K562 (cell line): ENCODE measurements around the gene PTPRG. TPM values are rescaled to one million over a fixed set of nuclear protein-coding genes. Genes with fewer than 3 reads are reported as not detected.

Experiments used
- ATAC-seq: fragments of 200-7000 bp; cut with Tn5 transposase; 3 replicates; pipeline ENCODE4 v1.9.1; 2020; ENCODE audit warnings: moderate library complexity
- BruUV-seq: library from RNA; stranded (reverse); fragments of 400-500 nt; replicated peaks from 2 replicates; lab custom pipeline; 2021; lab: Mats Ljungman, UMichigan
- CTCF ChIA-PET: fragments of 300-600 bp; formaldehyde crosslinking; extraction: SDS; loops from one replicate; lab custom pipeline; 2021; ENCODE audit warnings: low intra/inter-chr PET ratio; lab: Yijun Ruan, JAX
- POLR2A ChIA-PET: fragments of 300-600, 350-650 bp; sonication (Branson Sonifier 250); formaldehyde crosslinking; extraction: SDS; loops from one replicate; lab custom pipeline; 2021; ENCODE audit warnings: antibody characterized with exemption, inconsistent platforms; lab: Yijun Ruan, JAX
- DNase-seq, 4 experiments: peaks; one replicate each; pipeline versions ENCODE4 v3.0.0 to v3.0.0-alpha.2; 2011 to 2018; ENCODE audit warnings: low spot score in 3 of 4, mixed read lengths in 3 of 4; ENCODE audit errors: extremely low read depth in 1 of 4
- FAIRE-seq: peaks from 2 replicates; lab custom pipeline; 2011; peaks lifted over from hg19 to GRCh38; lab: Jason Lieb, UNC
- H2AFZ ChIP-seq: 2 replicates; pipeline ENCODE4 v1.6.0; 2011; ENCODE audit warnings: low read depth, low read length, control low read depth, inconsistent platforms
- H3K27ac ChIP-seq: fragments of 200-600 bp; 3 replicates; pipeline ENCODE4 v1.8.0; 2011; ENCODE audit warnings: low read depth, mild to moderate bottlenecking, control low read depth, inconsistent platforms, low read length, moderate library complexity, mixed read lengths; ENCODE audit errors: extremely low read depth
- H3K27me3 ChIP-seq, 2 experiments: fragments of 300-600 bp in 1 of 2; 2 replicates in 1 of 2; 3 replicates in 1 of 2; pipeline versions ENCODE4 v1.6.0 to v1.8.0; 2011; ENCODE audit warnings: inconsistent platforms in 2 of 2, low read length in 2 of 2, mild to moderate bottlenecking in 1 of 2, mixed read lengths in 1 of 2, moderate library complexity in 1 of 2; ENCODE audit not compliant: control insufficient read depth in 2 of 2, insufficient read depth in 2 of 2
- H3K36me3 ChIP-seq: fragments of 300-600 bp; 3 replicates; pipeline ENCODE4 v1.8.0; 2011; ENCODE audit warnings: mild to moderate bottlenecking, low read length, inconsistent platforms; ENCODE audit not compliant: control insufficient read depth, insufficient read depth
- H3K4me1 ChIP-seq, 2 experiments: fragments of 200-600 bp in 1 of 2; replicated peaks in 1 of 2; 2 replicates in 1 of 2; 3 replicates in 1 of 2; pipeline versions ENCODE4 v1.5.1 to v1.8.0; 2011; ENCODE audit warnings: inconsistent platforms in 2 of 2, low read length in 2 of 2, mild to moderate bottlenecking in 1 of 2, mixed read lengths in 1 of 2, moderate library complexity in 1 of 2; ENCODE audit not compliant: control insufficient read depth in 2 of 2, insufficient read depth in 2 of 2
- H3K4me2 ChIP-seq: 2 replicates; pipeline ENCODE4 v1.6.1; 2011; ENCODE audit warnings: low read length, control low read depth, inconsistent platforms, mixed read lengths; ENCODE audit not compliant: insufficient read depth
- H3K4me3 ChIP-seq: fragments of 200-600 bp; sonication (generic), shearing (Covaris generic); 2 replicates; pipeline ENCODE4 v1.5.1; 2016; ENCODE audit warnings: control low read depth, inconsistent platforms
- H3K79me2 ChIP-seq: fragments of 200-600 bp; 3 replicates; pipeline ENCODE4 v1.8.0; 2011; ENCODE audit warnings: low read length, inconsistent platforms; ENCODE audit not compliant: control insufficient read depth, insufficient read depth
- H3K9ac ChIP-seq, 2 experiments: 2 replicates each; pipeline versions ENCODE4 v1.6.0 to v1.6.1; 2011; ENCODE audit warnings: low read depth in 2 of 2, low read length in 2 of 2, control low read depth in 1 of 2, inconsistent platforms in 1 of 2, mild to moderate bottlenecking in 1 of 2, mixed read lengths in 1 of 2; ENCODE audit not compliant: insufficient read depth in 1 of 2
- H3K9me1 ChIP-seq: one replicate; pipeline ENCODE4 v1.6.0; 2011; ENCODE audit warnings: inconsistent platforms, mild to moderate bottlenecking, low read length, moderate library complexity; ENCODE audit not compliant: control insufficient read depth, insufficient read depth
- H3K9me3 ChIP-seq: replicated peaks from 2 replicates; pipeline ENCODE4 v1.5.1; 2011; ENCODE audit warnings: low read depth, low read length, inconsistent platforms; ENCODE audit not compliant: control insufficient read depth, insufficient read depth
- H4K20me1 ChIP-seq: replicated peaks from 2 replicates; pipeline ENCODE4 v1.6.1; 2011; ENCODE audit warnings: low read length, inconsistent platforms, mixed read lengths; ENCODE audit not compliant: control insufficient read depth, insufficient read depth
- BRD9 ChIP-seq: fragments of 450-650 bp; IDR thresholded peaks from 2 replicates; pipeline ENCODE4 v1.6.1; 2018; ENCODE audit warnings: low read depth; ENCODE audit not compliant: partially characterized antibody
- DMBX1 ChIP-seq: fragments of 250-450 bp; sonication (Bioruptor Pico); IDR thresholded peaks from 2 replicates; pipeline ENCODE4 v1.8.0; 2022; ENCODE audit warnings: inconsistent platforms, mild to moderate bottlenecking, moderate library complexity, borderline replicate concordance
- MBD1 ChIP-seq: fragments of 250-450 bp; sonication (Bioruptor Pico); IDR thresholded peaks from 2 replicates; pipeline ENCODE4 v1.8.0; 2022; ENCODE audit warnings: inconsistent platforms
- MBD2 ChIP-seq: sonication (generic); IDR thresholded peaks from 2 replicates; pipeline ENCODE4 v1.6.1; 2016; ENCODE audit warnings: low read depth, borderline replicate concordance
- SIN3A ChIP-seq, 2 experiments: fragments of 150-350 bp in 1 of 2; IDR thresholded peaks; 2 replicates each; pipeline ENCODE4 v1.6.1; 2011 to 2016; ENCODE audit warnings: borderline replicate concordance in 2 of 2, low read depth in 2 of 2, low read length in 2 of 2, mild to moderate bottlenecking in 2 of 2, moderate library complexity in 2 of 2; ENCODE audit not compliant: control insufficient read depth in 1 of 2
- TFAM ChIP-seq: fragments of 250-450 bp; sonication (Bioruptor Pico); conservative IDR thresholded peaks from 2 replicates; pipeline ENCODE4 v1.5.0; 2021; ENCODE audit warnings: mild to moderate bottlenecking, moderate library complexity
- ZNF696 ChIP-seq: fragments of 250-450 bp; sonication (Bioruptor Pico); conservative IDR thresholded peaks from 2 replicates; pipeline ENCODE4 v1.4.0; 2020; ENCODE audit warnings: mild to moderate bottlenecking, moderate library complexity
- WGBS: fragments of 100-300 bp; shearing (Covaris generic); methylation state at CpG from one replicate; pipeline ENCODE4 v1.1.6; 2016; ENCODE audit warnings: low coverage, mixed read lengths; ENCODE audit not compliant: insufficient coverage; ENCODE audit errors: missing lambda C conversion rate; 5-methylcytosine and 5-hydroxymethylcytosine counted together
- in situ Hi-C: fragments of 300-500 bp; cut with MboI; formaldehyde crosslinking; loops from 4 replicates; pipeline ENCODE4 v1.15.0; 2018; ENCODE audit warnings: inconsistent platforms, mixed read lengths
- intact Hi-C: fragments of 100-400 bp; cut with micrococcal nuclease; formaldehyde crosslinking; loops from 2 replicates; pipeline ENCODE4 v1.14.2; 2022
- polyA plus RNA-seq, 8 experiments: library from polyadenylated mRNA; depleted of rRNA in 4 of 8; stranded (reverse) in 5 of 8; unstranded in 3 of 8; fragments of >200 nt; fragmentation: Nextera tagmentation in 2 of 8; fragmentation: Illumina TruSeq in 1 of 8; extraction: Ambion mirVana in 2 of 8; extraction: Trizol in 1 of 8; gene quantifications; 2 replicates each; pipeline versions ENCODE4 v1.2.1 to v1.2.3, GENCODE V29; 2011 to 2014; ENCODE audit warnings: inconsistent platforms in 1 of 8, missing spikeins in 1 of 8
- total RNA-seq, 7 experiments: library from RNA; depleted of rRNA in 6 of 7; stranded (reverse); fragments of >200 nt in 6 of 7; fragmentation: Illumina TruSeq in 2 of 7; extraction: Trizol in 2 of 7; gene quantifications; 2 replicates each; pipeline versions ENCODE4 v1.2.1 to v1.2.3, GENCODE V29; 2011 to 2021; ENCODE audit warnings: low replicate concordance in 1 of 7
- TF ChIP-seq, protein P1 (sequence below): fragments of 250-450 bp; sonication (Bioruptor Pico); IDR thresholded peaks from 2 replicates; pipeline ENCODE4 v1.9.0; 2021; ENCODE audit warnings: mild to moderate bottlenecking, inconsistent platforms
- TF ChIP-seq, protein P2 (sequence below): fragments of 250-450 bp; sonication (Bioruptor Pico); IDR thresholded peaks from 2 replicates; pipeline ENCODE4 v1.9.0; 2021; ENCODE audit warnings: mild to moderate bottlenecking

PTPRG gene
- total and polyA plus RNA-seq, 9 of the 15 experiments (the other 6 are each of a cell fraction or from before 2014, with no cell fraction given), result 0.16 TPM; not detected in 8

- H3K9me1 ChIP-seq, result no peaks in the 10 kb centered on the region
- H3K79me2 ChIP-seq, result no peaks in the 10 kb centered on the region
- no peak for FAIRE-seq
- H3K9ac ChIP-seq, result no peak overlapping the region
- no peaks in the 10 kb centered on the region for H3K27me3 ChIP-seq
- H4K20me1 ChIP-seq, result no peaks in the 10 kb centered on the region
- 0% methylated on average over 3 of the region's 3 CpGs for WGBS
- no peak overlapping the region for H3K4me3 ChIP-seq
- ChIA-PET CTCF (no interaction called here), POLR2A (no interaction called here)
- intact Hi-C loops, result no loop called here
- H3K9me3 ChIP-seq, result no peaks in the 10 kb centered on the region
- H3K4me2 ChIP-seq, result no peak overlapping the region
- ATAC-seq, result no peak
- in situ Hi-C loops, result no loop called here
- no peak overlapping the region for H3K27ac ChIP-seq
- BruUV-seq, result no TSS peak
- DNase-seq, result no peak
- H3K36me3 ChIP-seq, result no peaks in the 10 kb centered on the region
- no peaks in the 10 kb centered on the region for H3K4me1 ChIP-seq
- no peak overlapping the region for H2AFZ ChIP-seq
- TF ChIP-seq TFAM, result no peak
- TF ChIP-seq MBD1 (CRISPR knock-in tag), result no peak
- TF ChIP-seq, protein P1, sequence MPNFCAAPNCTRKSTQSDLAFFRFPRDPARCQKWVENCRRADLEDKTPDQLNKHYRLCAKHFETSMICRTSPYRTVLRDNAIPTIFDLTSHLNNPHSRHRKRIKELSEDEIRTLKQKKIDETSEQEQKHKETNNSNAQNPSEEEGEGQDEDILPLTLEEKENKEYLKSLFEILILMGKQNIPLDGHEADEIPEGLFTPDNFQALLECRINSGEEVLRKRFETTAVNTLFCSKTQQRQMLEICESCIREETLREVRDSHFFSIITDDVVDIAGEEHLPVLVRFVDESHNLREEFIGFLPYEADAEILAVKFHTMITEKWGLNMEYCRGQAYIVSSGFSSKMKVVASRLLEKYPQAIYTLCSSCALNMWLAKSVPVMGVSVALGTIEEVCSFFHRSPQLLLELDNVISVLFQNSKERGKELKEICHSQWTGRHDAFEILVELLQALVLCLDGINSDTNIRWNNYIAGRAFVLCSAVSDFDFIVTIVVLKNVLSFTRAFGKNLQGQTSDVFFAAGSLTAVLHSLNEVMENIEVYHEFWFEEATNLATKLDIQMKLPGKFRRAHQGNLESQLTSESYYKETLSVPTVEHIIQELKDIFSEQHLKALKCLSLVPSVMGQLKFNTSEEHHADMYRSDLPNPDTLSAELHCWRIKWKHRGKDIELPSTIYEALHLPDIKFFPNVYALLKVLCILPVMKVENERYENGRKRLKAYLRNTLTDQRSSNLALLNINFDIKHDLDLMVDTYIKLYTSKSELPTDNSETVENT (CRISPR knock-in tag), result no peak
- TF ChIP-seq, protein P2, sequence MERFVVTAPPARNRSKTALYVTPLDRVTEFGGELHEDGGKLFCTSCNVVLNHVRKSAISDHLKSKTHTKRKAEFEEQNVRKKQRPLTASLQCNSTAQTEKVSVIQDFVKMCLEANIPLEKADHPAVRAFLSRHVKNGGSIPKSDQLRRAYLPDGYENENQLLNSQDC, result no peak
- no peak for TF ChIP-seq ZNF696 (CRISPR knock-in tag)
- TF ChIP-seq SIN3A (IDR thresholded peaks at IDR 0.05; ENCODE audit: borderline replicate concordance in 2 of 2, control insufficient read depth in 1 of 2, low read depth in 2 of 2, low read length in 2 of 2), result no peak
- no peak for TF ChIP-seq DMBX1 (CRISPR knock-in tag)
- TF ChIP-seq MBD2, result no peak
- no peak for TF ChIP-seq BRD9
Observed at GRCh38 chr3:61928039-61928438, 366.7 kb downstream of the PTPRG start.
